ENCODE measurements around the gene CITED1. TPM values are rescaled to one million over a fixed set of nuclear protein-coding genes. Genes with fewer than 3 reads are reported as not detected.

The CITED1 gene
- total and polyA plus RNA-seq, 2 of the 13 experiments (the other 11 are each of a cell fraction or from before 2014, with no cell fraction given): 0.09 TPM; not detected in 1

DNA sequence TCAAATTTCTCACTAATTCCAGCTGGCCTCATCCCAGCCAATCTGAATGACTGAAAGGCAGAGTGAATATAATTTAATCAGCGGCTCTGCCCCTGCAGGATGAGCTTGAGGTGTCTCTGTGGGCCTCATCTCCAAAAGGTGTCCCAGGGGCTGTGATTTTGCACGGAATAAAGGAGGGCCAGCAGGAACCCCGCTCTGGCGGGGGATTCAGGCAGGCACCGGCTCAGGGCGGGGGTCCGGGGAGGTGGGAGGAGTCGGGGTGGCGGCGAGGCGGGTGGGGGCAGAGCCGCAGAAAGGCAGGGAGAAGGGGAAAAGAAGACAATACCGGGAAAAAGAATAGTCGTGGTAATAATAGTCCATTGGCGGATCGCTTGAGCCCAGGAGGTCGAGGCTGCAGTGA lies 50.9 kb downstream of the CITED1 start:
- H3K9ac ChIP-seq (ENCODE audit: insufficient read depth, low read depth, low read length): no peak overlapping the region
- intact Hi-C loops (cut with micrococcal nuclease; ENCODE audit: unreplicated experiment) (no loop called here), in situ Hi-C loops (cut with HindIII; ENCODE audit: extremely low pct_ligation_motif_present, low pct_unique_long_range_greater_than_20kb) (no loop called here)
- no peaks in the 10 kb centered on the region for H4K20me1 ChIP-seq (ENCODE audit: insufficient read depth, low read length)
- FAIRE-seq: no peak
- no peaks in the 10 kb centered on the region for H3K79me2 ChIP-seq (ENCODE audit: insufficient read depth, low read length)
- CTCF ChIA-PET (ENCODE audit: low intra/inter-chr PET ratio, low total read pairs): no interaction called here
- no peak overlapping the region for H3K4me3 ChIP-seq (replicated peaks in 1 of 3; ENCODE audit: insufficient read depth in 1 of 3, low read depth in 2 of 3, low read length in 3 of 3)
- H2AFZ ChIP-seq (ENCODE audit: low read length): no peak overlapping the region
- no peak for TF ChIP-seq ELF4 (CRISPR knock-in tag; IDR thresholded peaks at IDR 0.05; ENCODE audit: borderline replicate concordance)
- TF ChIP-seq RBM22 (optimal IDR thresholded peaks at IDR 0.05; ENCODE audit: low read length): no peak
- TF ChIP-seq NR2F2 (IDR thresholded peaks at IDR 0.05; ENCODE audit: borderline replicate concordance, low read depth): no peak
- TF ChIP-seq NFKB2 (CRISPR knock-in tag; IDR thresholded peaks at IDR 0.05; ENCODE audit: borderline replicate concordance): no peak
- no peak for TF ChIP-seq ZNF773 (CRISPR knock-in tag; IDR thresholded peaks at IDR 0.05; ENCODE audit: borderline replicate concordance)
- TF ChIP-seq SYNCRIP (IDR thresholded peaks at IDR 0.05; ENCODE audit: insufficient read depth, low read depth, low read length): no peak
- TF ChIP-seq KLF9 (CRISPR knock-in tag; IDR thresholded peaks at IDR 0.05; ENCODE audit: low read depth): no peak
- TF ChIP-seq, protein P1, sequence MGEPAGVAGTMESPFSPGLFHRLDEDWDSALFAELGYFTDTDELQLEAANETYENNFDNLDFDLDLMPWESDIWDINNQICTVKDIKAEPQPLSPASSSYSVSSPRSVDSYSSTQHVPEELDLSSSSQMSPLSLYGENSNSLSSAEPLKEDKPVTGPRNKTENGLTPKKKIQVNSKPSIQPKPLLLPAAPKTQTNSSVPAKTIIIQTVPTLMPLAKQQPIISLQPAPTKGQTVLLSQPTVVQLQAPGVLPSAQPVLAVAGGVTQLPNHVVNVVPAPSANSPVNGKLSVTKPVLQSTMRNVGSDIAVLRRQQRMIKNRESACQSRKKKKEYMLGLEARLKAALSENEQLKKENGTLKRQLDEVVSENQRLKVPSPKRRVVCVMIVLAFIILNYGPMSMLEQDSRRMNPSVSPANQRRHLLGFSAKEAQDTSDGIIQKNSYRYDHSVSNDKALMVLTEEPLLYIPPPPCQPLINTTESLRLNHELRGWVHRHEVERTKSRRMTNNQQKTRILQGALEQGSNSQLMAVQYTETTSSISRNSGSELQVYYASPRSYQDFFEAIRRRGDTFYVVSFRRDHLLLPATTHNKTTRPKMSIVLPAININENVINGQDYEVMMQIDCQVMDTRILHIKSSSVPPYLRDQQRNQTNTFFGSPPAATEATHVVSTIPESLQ (CRISPR knock-in tag; conservative IDR thresholded peaks at IDR 0.05): no peak
- TF ChIP-seq ZNF703 (CRISPR knock-in tag; IDR thresholded peaks at IDR 0.05; ENCODE audit: borderline replicate concordance): no peak
- no peak for TF ChIP-seq ZNF629 (CRISPR knock-in tag; conservative IDR thresholded peaks at IDR 0.05)
- no peak for TF ChIP-seq KDM5B (CRISPR knock-in tag; IDR thresholded peaks at IDR 0.05; ENCODE audit: borderline replicate concordance)
- DNase-seq (ENCODE audit: low spot score): no peak
- BruUV-seq (replicated peaks): no TSS peak
- H3K36me3 ChIP-seq (replicated peaks in 1 of 2; ENCODE audit: control insufficient read depth in 1 of 2, insufficient read depth in 2 of 2, low read length in 2 of 2): no peaks in the 10 kb centered on the region
- no peak overlapping the region for H3K27ac ChIP-seq (ENCODE audit: extremely low read length, insufficient read depth, low read length)
- POLR2A ChIA-PET: interaction anchor here (1.2 kb wide), 1 partner anchor 22 kb away, joined by 5 read pairs; the partner anchor contains the start of gene RPS4X
- H3K9me3 ChIP-seq (ENCODE audit: low read length): no peaks in the 10 kb centered on the region
- H3K27me3 ChIP-seq (ENCODE audit: control insufficient read depth in 1 of 2, insufficient read depth in 2 of 2, low read length in 2 of 2): no peaks in the 10 kb centered on the region
- no peak for ATAC-seq
- WGBS (ENCODE audit: low lambda C conversion rate): 83% methylated on average over 17 of the region's 17 CpGs
- no peak overlapping the region for H3K4me2 ChIP-seq (ENCODE audit: low read depth, low read length)
- H3K4me1 ChIP-seq (ENCODE audit: insufficient read depth, low read length): peaks cover 22% of the 10 kb centered on the region
